DLD1 (cell line): ENCODE results near the gene SLCO3A1.

ENCODE experiments used
- in situ Hi-C: cut with HindIII; loops from 2 replicates; pipeline ENCODE4 v1.10.0; 2017; ENCODE audit warnings: low sequenced_read_pairs

SLCO3A1 gene

GRCh38 chr15:92112711-92113110, 259.2 kb downstream of the SLCO3A1 start:
- in situ Hi-C loops: no loop called here

GRCh38 chr15:92113832-92114231, 260.3 kb downstream of the SLCO3A1 start:
- in situ Hi-C loops: no loop called here

GRCh38 chr15:92115834-92116233, 262.3 kb downstream of the SLCO3A1 start:
- in situ Hi-C loops: no loop called here

- in situ Hi-C loops: no loop called here
These were observed 262.8 kb downstream of the SLCO3A1 start for GRCh38 chr15:92116330-92116729.

GRCh38 chr15:92117261-92117731, 263.8 kb downstream of the SLCO3A1 start:
- in situ Hi-C loops: no loop called here

- in situ Hi-C loops: no loop called here
These were observed 264.8 kb downstream of the SLCO3A1 start for GRCh38 chr15:92118162-92118935.

GRCh38 chr15:92118936-92119325, 265.4 kb downstream of the SLCO3A1 start:
- in situ Hi-C loops: no loop called here

- in situ Hi-C loops: no loop called here
These were observed 266.7 kb downstream of the SLCO3A1 start for GRCh38 chr15:92120094-92120795.

GRCh38 chr15:92121047-92121446, 267.5 kb downstream of the SLCO3A1 start:
- in situ Hi-C loops: no loop called here

GRCh38 chr15:92122259-92122658, 268.8 kb downstream of the SLCO3A1 start:
- in situ Hi-C loops: no loop called here

GRCh38 chr15:92123962-92124656, 270.6 kb downstream of the SLCO3A1 start:
- in situ Hi-C loops: no loop called here

- in situ Hi-C loops: no loop called here
These were observed 271.1 kb downstream of the SLCO3A1 start for GRCh38 chr15:92124657-92125010.

GRCh38 chr15:92128788-92129187, 275.3 kb downstream of the SLCO3A1 start:
- in situ Hi-C loops: no loop called here

- in situ Hi-C loops: no loop called here
These were observed 276.7 kb downstream of the SLCO3A1 start for GRCh38 chr15:92130244-92130643.

- in situ Hi-C loops: no loop called here
These were observed 277.4 kb downstream of the SLCO3A1 start for GRCh38 chr15:92130906-92131305.

- in situ Hi-C loops: no loop called here
These were observed 279.7 kb downstream of the SLCO3A1 start for GRCh38 chr15:92132982-92133755.

- in situ Hi-C loops: no loop called here
These were observed 287.3 kb downstream of the SLCO3A1 start for GRCh38 chr15:92140796-92141195.

GRCh38 chr15:92141607-92142006, 288.1 kb downstream of the SLCO3A1 start:
- in situ Hi-C loops: no loop called here

- in situ Hi-C loops: no loop called here
These were observed 289.0 kb downstream of the SLCO3A1 start for GRCh38 chr15:92142242-92143232.

- in situ Hi-C loops: no loop called here
These were observed 290.3 kb downstream of the SLCO3A1 start for GRCh38 chr15:92143765-92144164.
